Parathyroid adenoma (tissue), 2 donors: ENCODE measurements around the gene ABLIM2.

Experiments used
- H2AFZ ChIP-seq: fragments of 300-600 bp; sonication (generic); one replicate; pipeline ENCODE4 v1.7.0; 2017; ENCODE audit warnings: antibody characterized with exemption, mild to moderate bottlenecking
- H3K27ac ChIP-seq: fragments of 300-600 bp; sonication (generic); one replicate; pipeline ENCODE4 v1.7.0; 2017
- H3K27me3 ChIP-seq: fragments of 300-600 bp; sonication (generic); one replicate; pipeline ENCODE4 v1.7.0; 2017; ENCODE audit warnings: low read length; ENCODE audit not compliant: control insufficient read depth, insufficient read depth
- H3K36me3 ChIP-seq: fragments of 300-600 bp; sonication (generic); one replicate; pipeline ENCODE4 v1.7.0; 2017; ENCODE audit warnings: low read length; ENCODE audit not compliant: control insufficient read depth, insufficient read depth
- H3K4me1 ChIP-seq: fragments of 300-600 bp; sonication (generic); one replicate; pipeline ENCODE4 v1.7.0; 2017; ENCODE audit warnings: control low read depth
- H3K4me2 ChIP-seq: fragments of 300-600 bp; sonication (generic); one replicate; pipeline ENCODE4 v1.7.0; 2017; ENCODE audit warnings: low read length
- H3K4me3 ChIP-seq: fragments of 300-600 bp; sonication (generic); one replicate; pipeline ENCODE4 v1.7.0; 2017; ENCODE audit warnings: low read depth, low read length
- H3K79me2 ChIP-seq: fragments of 300-600 bp; sonication (generic); one replicate; pipeline ENCODE4 v1.7.0; 2017; ENCODE audit warnings: control low read depth
- H3K9ac ChIP-seq: fragments of 300-600 bp; sonication (generic); one replicate; pipeline ENCODE4 v1.7.0; 2017; ENCODE audit warnings: mild to moderate bottlenecking
- H3K9me3 ChIP-seq: fragments of 300-600 bp; sonication (generic); one replicate; pipeline ENCODE4 v1.7.0; 2017; ENCODE audit warnings: low read length; ENCODE audit not compliant: control insufficient read depth
- TF ChIP-seq, protein P1 (sequence below): fragments of 300-600 bp; sonication (generic); IDR thresholded peaks from one replicate; pipeline ENCODE4 v1.7.0; 2017; ENCODE audit warnings: antibody characterized with exemption, mild to moderate bottlenecking
- donor health status: primary hyperparathyroidism.

Gene ABLIM2

DNA sequence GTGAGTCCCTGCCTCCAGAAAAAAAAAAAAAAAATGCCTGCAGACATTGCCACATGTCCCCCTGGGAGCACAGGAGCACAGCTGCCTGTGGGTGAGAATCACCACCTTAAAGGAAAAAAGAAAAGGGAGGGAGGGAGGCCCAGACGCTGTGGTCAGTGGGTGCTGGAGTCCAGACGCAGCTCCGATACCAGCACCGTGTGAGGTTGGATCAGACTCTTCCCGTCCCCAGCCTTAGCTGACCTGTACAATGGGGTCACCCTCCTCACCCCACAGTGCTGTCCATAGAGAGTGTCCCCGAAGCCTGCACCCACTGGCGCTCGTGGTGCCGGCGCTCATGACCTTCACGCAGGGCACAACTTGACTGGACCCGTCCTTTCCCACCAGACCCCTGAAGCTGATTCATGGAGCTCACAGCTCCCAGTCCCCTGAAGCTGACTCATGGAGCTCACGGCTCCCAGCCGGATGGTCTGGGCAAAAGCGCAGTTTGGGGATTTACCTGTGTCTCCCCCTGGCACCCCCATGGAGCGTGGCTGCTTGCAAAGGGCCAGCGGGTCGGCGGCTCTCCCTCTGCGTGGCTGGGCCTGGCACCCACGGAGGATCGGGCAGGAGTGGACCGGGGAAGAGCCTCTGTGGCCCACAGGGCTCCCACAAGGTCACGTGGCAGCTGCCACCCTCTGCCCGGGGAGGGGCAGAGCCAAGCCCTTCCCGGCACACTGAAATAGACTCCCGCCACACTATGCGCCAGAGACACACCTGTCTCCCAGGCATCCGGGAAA, 31.4 kb downstream of the ABLIM2 start:
- Histone ChIP-seq H3K79me2 (no peaks in the 10 kb centered on the region), H3K4me3 (no peak overlapping the region), H3K27ac (no peak overlapping the region), H3K36me3 (no peaks in the 10 kb centered on the region), H3K27me3 (no peaks in the 10 kb centered on the region), H2AFZ (no peak overlapping the region), H3K9me3 (no peaks in the 10 kb centered on the region), H3K9ac (no peak overlapping the region), H3K4me1 (peaks cover 7% of the 10 kb centered on the region), H3K4me2 (no peak overlapping the region)
- TF ChIP-seq, protein P1, sequence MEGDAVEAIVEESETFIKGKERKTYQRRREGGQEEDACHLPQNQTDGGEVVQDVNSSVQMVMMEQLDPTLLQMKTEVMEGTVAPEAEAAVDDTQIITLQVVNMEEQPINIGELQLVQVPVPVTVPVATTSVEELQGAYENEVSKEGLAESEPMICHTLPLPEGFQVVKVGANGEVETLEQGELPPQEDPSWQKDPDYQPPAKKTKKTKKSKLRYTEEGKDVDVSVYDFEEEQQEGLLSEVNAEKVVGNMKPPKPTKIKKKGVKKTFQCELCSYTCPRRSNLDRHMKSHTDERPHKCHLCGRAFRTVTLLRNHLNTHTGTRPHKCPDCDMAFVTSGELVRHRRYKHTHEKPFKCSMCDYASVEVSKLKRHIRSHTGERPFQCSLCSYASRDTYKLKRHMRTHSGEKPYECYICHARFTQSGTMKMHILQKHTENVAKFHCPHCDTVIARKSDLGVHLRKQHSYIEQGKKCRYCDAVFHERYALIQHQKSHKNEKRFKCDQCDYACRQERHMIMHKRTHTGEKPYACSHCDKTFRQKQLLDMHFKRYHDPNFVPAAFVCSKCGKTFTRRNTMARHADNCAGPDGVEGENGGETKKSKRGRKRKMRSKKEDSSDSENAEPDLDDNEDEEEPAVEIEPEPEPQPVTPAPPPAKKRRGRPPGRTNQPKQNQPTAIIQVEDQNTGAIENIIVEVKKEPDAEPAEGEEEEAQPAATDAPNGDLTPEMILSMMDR = no peak

DNA sequence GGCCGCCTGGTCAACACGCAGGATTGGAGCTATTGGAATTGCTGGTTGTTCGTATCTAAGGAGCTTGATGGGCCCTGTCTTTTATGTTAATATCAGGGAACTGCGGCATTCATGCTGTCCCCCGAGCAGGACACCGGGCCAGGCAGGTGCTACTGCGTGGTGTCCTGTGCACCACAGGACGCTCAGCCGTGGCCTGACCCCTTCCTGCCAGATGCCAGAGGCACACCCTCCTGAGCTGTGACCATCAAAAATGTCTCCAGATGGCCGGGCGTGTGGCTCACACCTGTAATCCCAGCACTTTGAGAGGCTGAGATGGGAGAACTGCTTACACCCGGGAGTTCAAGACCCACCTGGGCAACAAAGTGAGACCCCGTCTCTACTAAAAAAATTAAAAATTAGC, 32.1 kb downstream of the ABLIM2 start:
- Histone ChIP-seq H3K9ac (no peak overlapping the region), H2AFZ (no peak overlapping the region), H3K27ac (no peak overlapping the region), H3K4me1 (peaks cover 3% of the 10 kb centered on the region), H3K79me2 (no peaks in the 10 kb centered on the region), H3K36me3 (no peaks in the 10 kb centered on the region), H3K4me2 (no peak overlapping the region), H3K9me3 (no peaks in the 10 kb centered on the region), H3K27me3 (no peaks in the 10 kb centered on the region), H3K4me3 (no peak overlapping the region)
- TF ChIP-seq, protein P1 = no peak

DNA sequence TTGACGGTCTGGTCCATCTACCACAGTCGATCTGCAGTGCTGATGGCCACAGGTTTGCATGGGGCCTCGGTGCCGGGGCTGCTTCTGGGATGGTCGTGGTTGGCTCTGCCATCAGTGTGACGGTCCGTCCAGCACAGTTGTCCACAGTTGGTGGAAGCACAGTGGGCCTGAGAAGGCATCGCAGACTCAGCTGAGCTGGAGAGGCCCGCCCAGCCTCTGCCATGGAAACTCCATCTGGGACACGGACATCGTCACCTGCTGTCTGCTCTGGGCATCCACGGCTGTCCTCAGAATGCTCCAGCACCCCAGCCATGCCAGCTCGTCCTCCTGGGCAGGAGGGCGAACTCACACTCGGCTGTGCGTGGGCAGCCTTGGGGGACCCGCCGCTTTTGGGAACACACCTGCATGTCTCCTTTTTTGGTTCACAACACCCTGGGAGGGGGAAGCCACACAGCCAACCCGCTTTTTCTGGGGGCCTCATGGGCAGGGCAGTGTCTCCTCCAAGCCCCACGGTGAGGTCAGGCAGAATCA, 33.0 kb downstream of the ABLIM2 start:
- no peaks in the 10 kb centered on the region for H3K9me3 ChIP-seq
- peaks cover 3% of the 10 kb centered on the region for H3K4me1 ChIP-seq
- no peaks in the 10 kb centered on the region for H3K36me3 ChIP-seq
- H3K9ac ChIP-seq = no peak overlapping the region
- H3K79me2 ChIP-seq = no peaks in the 10 kb centered on the region
- no peak overlapping the region for H3K27ac ChIP-seq
- no peak overlapping the region for H3K4me3 ChIP-seq
- H3K27me3 ChIP-seq = no peaks in the 10 kb centered on the region
- no peak overlapping the region for H3K4me2 ChIP-seq
- TF ChIP-seq, protein P1 = no peak
- no peak overlapping the region for H2AFZ ChIP-seq

GRCh38 chr4:8123870-8124269, 34.7 kb downstream of the ABLIM2 start:
- H2AFZ ChIP-seq = no peak overlapping the region
- no peak overlapping the region for H3K9ac ChIP-seq
- no peaks in the 10 kb centered on the region for H3K36me3 ChIP-seq
- H3K4me2 ChIP-seq = no peak overlapping the region
- H3K4me3 ChIP-seq = no peak overlapping the region
- H3K79me2 ChIP-seq = no peaks in the 10 kb centered on the region
- H3K27ac ChIP-seq = peak overlapping the region; percentile 29
- no peaks in the 10 kb centered on the region for H3K27me3 ChIP-seq
- H3K4me1 ChIP-seq = peaks cover 3% of the 10 kb centered on the region
- H3K9me3 ChIP-seq = no peaks in the 10 kb centered on the region
- TF ChIP-seq, protein P1 = no peak

DNA sequence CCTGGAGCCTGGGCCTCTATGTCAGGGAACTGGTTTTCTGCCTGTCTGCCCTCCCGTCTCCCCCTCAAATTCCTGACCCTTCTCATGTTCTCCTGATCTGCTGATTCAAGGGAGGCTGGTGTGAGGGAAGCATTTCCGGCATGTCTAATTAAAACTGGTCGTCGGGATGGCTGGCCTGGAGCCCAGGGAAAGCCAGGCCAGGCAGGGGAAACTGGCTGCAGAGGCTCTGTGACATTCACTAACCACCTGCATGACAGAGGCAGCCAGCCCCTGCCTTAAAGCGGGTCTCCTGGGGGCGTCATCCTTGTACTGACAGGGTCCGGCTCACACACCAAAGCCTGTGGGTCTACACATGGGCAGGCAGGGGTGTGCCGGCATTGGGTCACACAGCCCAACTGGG, 35.2 kb downstream of the ABLIM2 start:
- H3K27ac ChIP-seq = peak overlapping the region; percentile 29
- H3K4me2 ChIP-seq = no peak overlapping the region
- no peak overlapping the region for H3K9ac ChIP-seq
- peaks cover 3% of the 10 kb centered on the region for H3K4me1 ChIP-seq
- TF ChIP-seq, protein P1 = no peak
- no peaks in the 10 kb centered on the region for H3K9me3 ChIP-seq
- no peaks in the 10 kb centered on the region for H3K36me3 ChIP-seq
- peak overlapping the region; percentile 53 for H2AFZ ChIP-seq
- no peaks in the 10 kb centered on the region for H3K79me2 ChIP-seq
- no peak overlapping the region for H3K4me3 ChIP-seq
- no peaks in the 10 kb centered on the region for H3K27me3 ChIP-seq
